Pancreas (tissue), 10 donors: ENCODE results near the gene TYSND1. TPM values are rescaled to one million over a fixed set of nuclear protein-coding genes. Genes with fewer than 3 reads are reported as not detected.

ENCODE experiments used
- ATAC-seq, 4 donors: fragments of 200-7000 bp; cut with Tn5 transposase; one replicate each; pipeline versions ENCODE4 v1.8.0 to v1.9.1; 2020; ENCODE audit warnings: mild to moderate bottlenecking in 4 of 4, moderate library complexity in 4 of 4
- DNase-seq, 6 donors: peaks; one replicate each; pipeline ENCODE4 v3.0.0-alpha.2; 2020
- FAIRE-seq: peaks from 2 replicates; lab custom pipeline; 2012; peaks lifted over from hg19 to GRCh38; lab: Jason Lieb, UNC
- H3K27ac ChIP-seq, 4 donors: fragments of 200-600 bp; sonication (generic); 1 replicate in 3 of 4; 2 replicates in 1 of 4; pipeline versions ENCODE4 v1.5.0 to v1.8.0; 2020
- H3K27me3 ChIP-seq, 4 donors: fragments of 200-600 bp; one replicate each; pipeline ENCODE4 v1.8.0; 2021
- H3K36me3 ChIP-seq, 3 donors: fragments of 200-600 bp; sonication (generic) in 1 of 3; one replicate each; pipeline versions ENCODE4 v1.5.0 to v1.8.0; 2020 to 2021
- H3K4me1 ChIP-seq, 3 donors: fragments of 200-600 bp; one replicate each; pipeline ENCODE4 v1.8.0; 2021
- H3K4me3 ChIP-seq, 4 donors: fragments of 200-600 bp; sonication (generic) in 2 of 4; one replicate each; pipeline versions ENCODE4 v1.5.0 to v1.8.0; 2020 to 2021
- H3K9me3 ChIP-seq, 4 donors: fragments of 200-600 bp; one replicate each; pipeline ENCODE4 v1.8.0; 2021
- WGBS, 2 donors: extraction: QIAGEN DNeasy Blood & Tissue Kit; methylation state at CpG; one replicate each; pipeline ENCODE4 v1.1.7; 2013; 5-methylcytosine and 5-hydroxymethylcytosine counted together
- intact Hi-C, 3 donors: fragments of 100-400 bp; cut with DNase I; formaldehyde crosslinking; loops; one replicate each; pipeline versions ENCODE4 v1.11.1 to v1.14.2; 2022
- polyA plus RNA-seq, 2 donors: library from polyadenylated mRNA; stranded (reverse); fragments of 200-250 nt; gene quantifications; one replicate each; pipeline ENCODE4 v1.2.3, GENCODE V29; 2013
- total RNA-seq, 6 donors: library from RNA; stranded (reverse); fragmentation: NEBNext Ultra II Directional in 4 of 6; extraction: Animal tissue kit (Norgen Biotek cat#: 25700) in 4 of 6; gene quantifications; one replicate each; pipeline versions ENCODE4 v1.2.1 to v1.2.4, GENCODE V29; 2021 to 2023
- TF ChIP-seq, protein P1 (sequence below), 4 donors: fragments of 200-600 bp; sonication (generic) in 3 of 4; IDR thresholded peaks; one replicate each; pipeline versions ENCODE4 v1.5.0 to v1.8.0; 2021; ENCODE audit warnings: antibody characterized with exemption in 4 of 4
- donor health status: healthy with polysubstance abuse.
- donor health status: DM: no; HTN: no; CAD: no; lungs with moderate emphysema.
- donor health status: DM: no; HTN: no; CAD: no.
- donor health status: control.
- donor health status: control.
- donor health status: Bipolar disorder and iron deficiency.
- donor health status: DM: yes; HTN: yes; CAD: no.
- donor health status: DM: no; HTN: no; CAD: no.
- donor health status: DM: no; HTN: no; CAD: no.
- donor health status: DM: yes; HTN: yes; CAD: no.

The TYSND1 gene
- total and polyA plus RNA-seq, 8 donors: 6.7 to 9.5 (median 7.9) TPM

DNA sequence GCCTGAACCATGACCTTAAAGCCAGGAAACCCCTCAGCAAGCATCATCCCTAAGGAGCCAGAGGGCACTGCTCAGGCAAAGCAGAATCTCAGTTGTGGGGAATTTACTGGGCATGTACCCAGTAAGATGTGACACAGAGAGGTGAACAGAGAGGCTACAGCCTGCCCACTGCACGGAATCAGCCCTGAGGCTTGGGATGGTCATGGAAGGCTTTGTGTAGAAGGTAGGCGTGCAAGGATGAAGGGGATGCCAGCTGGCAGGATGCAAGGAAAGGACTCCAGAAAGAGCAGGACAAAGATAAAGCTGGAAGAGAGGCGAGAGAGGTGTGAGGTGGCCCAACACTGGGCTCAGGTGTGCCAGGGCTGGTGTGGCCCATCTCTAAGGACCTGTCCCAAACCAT lies 11.5 kb downstream of the TYSND1 start:
- FAIRE-seq (no peak), ATAC-seq (no peak), DNase-seq (no peak)
- intact Hi-C loops: no loop called here
- Histone ChIP-seq H3K4me3 (no peak overlapping the region), H3K27me3 (no peaks in the 10 kb centered on the region), H3K4me1 (peaks cover 0 to 3% (median 0%) of the 10 kb centered on the region in 3 donors), H3K27ac (no peak overlapping the region), H3K36me3 (no peaks in the 10 kb centered on the region), H3K9me3 (no peaks in the 10 kb centered on the region)
- TF ChIP-seq, protein P1, sequence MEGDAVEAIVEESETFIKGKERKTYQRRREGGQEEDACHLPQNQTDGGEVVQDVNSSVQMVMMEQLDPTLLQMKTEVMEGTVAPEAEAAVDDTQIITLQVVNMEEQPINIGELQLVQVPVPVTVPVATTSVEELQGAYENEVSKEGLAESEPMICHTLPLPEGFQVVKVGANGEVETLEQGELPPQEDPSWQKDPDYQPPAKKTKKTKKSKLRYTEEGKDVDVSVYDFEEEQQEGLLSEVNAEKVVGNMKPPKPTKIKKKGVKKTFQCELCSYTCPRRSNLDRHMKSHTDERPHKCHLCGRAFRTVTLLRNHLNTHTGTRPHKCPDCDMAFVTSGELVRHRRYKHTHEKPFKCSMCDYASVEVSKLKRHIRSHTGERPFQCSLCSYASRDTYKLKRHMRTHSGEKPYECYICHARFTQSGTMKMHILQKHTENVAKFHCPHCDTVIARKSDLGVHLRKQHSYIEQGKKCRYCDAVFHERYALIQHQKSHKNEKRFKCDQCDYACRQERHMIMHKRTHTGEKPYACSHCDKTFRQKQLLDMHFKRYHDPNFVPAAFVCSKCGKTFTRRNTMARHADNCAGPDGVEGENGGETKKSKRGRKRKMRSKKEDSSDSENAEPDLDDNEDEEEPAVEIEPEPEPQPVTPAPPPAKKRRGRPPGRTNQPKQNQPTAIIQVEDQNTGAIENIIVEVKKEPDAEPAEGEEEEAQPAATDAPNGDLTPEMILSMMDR (IDR thresholded peaks at IDR 0.05): no peak
- 78 to 79% methylated on average over 3 of the region's 3 CpGs for WGBS, 2 donors

DNA sequence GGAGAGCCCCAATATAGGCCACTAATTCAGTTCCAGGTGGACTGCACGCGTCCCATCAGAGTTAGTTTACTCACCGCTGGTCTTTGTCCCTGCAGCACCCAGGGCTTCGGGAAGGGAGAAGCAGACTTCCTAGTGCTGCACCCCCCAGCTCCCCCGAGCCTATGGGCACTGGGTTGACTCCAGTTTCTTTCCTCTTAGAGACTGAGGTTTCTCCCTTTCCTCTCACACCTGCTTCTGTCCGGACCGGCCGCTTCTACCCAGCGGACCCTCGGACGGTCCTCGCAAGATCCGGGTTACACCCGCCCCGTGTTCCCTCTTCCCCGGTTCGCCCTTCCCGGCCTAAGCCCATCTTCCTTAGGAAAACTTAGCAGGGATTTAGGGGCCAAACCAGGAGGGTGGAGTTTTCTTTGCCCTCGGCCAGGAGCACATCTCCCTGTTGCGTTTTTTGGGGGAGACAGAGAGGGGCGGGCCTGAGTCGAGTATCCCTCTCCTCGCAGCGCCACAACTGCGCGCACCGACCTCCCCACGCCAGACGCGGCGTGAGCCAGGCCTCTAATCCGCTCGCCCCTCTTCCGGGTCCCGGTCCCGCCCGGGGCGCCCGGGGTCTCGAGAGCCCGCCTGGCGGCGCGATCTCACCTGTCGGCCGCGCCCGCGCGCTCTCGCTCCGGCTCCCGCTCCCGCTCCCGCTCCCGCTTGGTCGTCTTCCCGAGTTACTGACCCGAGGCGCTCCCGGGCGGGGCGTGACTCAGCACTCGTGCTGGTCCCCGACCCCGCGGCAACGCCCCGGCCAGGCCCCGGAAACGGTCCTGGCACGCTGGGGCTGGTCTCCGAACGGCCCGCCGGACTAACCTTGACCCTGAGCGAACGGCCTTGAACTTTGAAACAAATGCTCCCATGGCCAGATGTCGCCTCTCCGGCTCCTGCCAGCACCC lies 14.1 kb downstream of the TYSND1 start, which contains the start of gene AIFM2:
AIFM2 (minus strand) TSS at position 728 of the 932 bp plus-strand sequence. CDS start 8,741 bp downstream, outside the sequence.
- no peaks in the 10 kb centered on the region for H3K9me3 ChIP-seq
- ATAC-seq: peak; percentile 88 to 90 (median 89)
- peak within 1 kb of the TSS; percentile 29 to 55 (median 46) for H3K27ac ChIP-seq
- H3K4me3 ChIP-seq: peak within 1 kb of the TSS; percentile 51 to 66 (median 56)
- H3K36me3 ChIP-seq: no peaks in the 10 kb centered on the region
- no peak for FAIRE-seq
- peaks cover 0 to 3% (median 0%) of the 10 kb centered on the region in 3 donors for H3K4me1 ChIP-seq
- 3 to 4% methylated on average over 68 to 80 of the region's 80 CpGs for WGBS, 2 donors
- no peaks in the 10 kb centered on the region for H3K27me3 ChIP-seq
- TF ChIP-seq, protein P1 (IDR thresholded peaks at IDR 0.05): no peak
- intact Hi-C loops: no loop called here
- DNase-seq: peak; percentile 70 to 90 (median 80)

DNA sequence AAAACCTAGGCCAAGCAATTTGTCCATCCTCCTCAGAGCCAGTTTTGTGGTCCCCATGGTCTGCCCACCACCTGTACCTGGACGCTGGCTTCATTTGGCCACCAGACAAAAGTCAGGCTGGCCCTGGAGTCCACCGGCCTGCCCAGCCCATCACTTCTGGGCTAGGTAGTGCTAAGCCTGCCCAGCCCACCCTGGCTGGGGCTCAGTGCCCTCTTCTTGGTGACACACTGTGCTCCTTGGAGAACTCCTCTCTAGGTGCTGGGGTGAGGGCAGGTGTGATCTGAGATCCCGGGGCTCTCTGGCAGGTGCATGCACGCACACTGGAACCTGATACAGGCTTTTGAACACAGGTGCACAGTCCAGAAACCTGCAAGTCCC lies 15.0 kb downstream of the TYSND1 start:
- TF ChIP-seq, protein P1 (IDR thresholded peaks at IDR 0.05): no peak
- no peaks in the 10 kb centered on the region for H3K9me3 ChIP-seq
- H3K36me3 ChIP-seq: no peaks in the 10 kb centered on the region
- WGBS, 2 donors: 84 to 94% methylated on average over 4 of the region's 4 CpGs
- peak in 1 of 4 donors; percentile 2 for ATAC-seq
- H3K27me3 ChIP-seq: no peaks in the 10 kb centered on the region
- intact Hi-C loops: no loop called here
- peak overlapping the region in 2 of 4 donors; percentile 58 to 66 for H3K4me3 ChIP-seq
- no peak for FAIRE-seq
- DNase-seq: no peak
- H3K4me1 ChIP-seq: peaks cover 0 to 3% (median 0%) of the 10 kb centered on the region in 3 donors
- H3K27ac ChIP-seq: no peak overlapping the region

DNA sequence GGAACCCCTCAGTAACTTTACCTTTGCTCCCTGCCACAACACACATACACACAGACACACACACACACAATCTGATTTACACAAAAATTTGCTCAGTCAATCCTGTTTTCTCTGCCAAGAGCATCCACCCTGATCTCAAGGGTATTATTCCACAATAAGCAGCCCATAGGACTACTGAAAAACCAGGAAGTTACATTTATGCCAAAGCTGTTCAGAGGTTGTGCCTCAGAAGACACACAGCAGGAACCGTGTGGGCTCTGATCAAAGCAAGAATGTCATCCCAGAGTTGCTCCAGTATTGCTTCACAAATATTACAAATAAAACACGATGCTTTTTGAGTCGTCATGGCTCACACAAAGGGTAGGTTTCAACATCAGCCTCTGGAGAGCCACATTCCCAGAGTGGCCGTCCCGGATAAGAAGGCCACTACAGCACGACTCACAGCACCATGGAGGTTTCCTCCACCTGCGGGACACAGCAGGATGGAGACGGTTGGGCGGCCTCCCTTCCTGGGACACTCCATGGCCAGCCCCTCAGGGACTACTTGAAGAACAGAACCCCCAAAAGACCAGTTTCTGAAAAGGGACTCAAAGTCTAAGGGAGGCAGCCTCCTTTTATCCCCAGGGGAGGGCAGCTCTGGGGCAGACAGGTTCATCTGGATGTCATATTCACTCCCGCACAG lies 15.5 kb downstream of the TYSND1 start:
- Histone ChIP-seq H3K27me3 (no peaks in the 10 kb centered on the region), H3K4me3 (no peak overlapping the region), H3K4me1 (peaks cover 0 to 3% (median 0%) of the 10 kb centered on the region in 3 donors), H3K9me3 (no peaks in the 10 kb centered on the region), H3K27ac (no peak overlapping the region), H3K36me3 (no peaks in the 10 kb centered on the region)
- DNase-seq (no peak), FAIRE-seq (no peak), ATAC-seq (peak in 1 of 4 donors; percentile 8)
- TF ChIP-seq, protein P1 (IDR thresholded peaks at IDR 0.05): no peak
- intact Hi-C loops: no loop called here
- WGBS, 2 donors: 81 to 85% methylated on average over 10 of the region's 10 CpGs
